HepG2 (cell line): ENCODE measurements around the gene GDPD5. TPM values are rescaled to one million over a fixed set of nuclear protein-coding genes. Genes with fewer than 3 reads are reported as not detected.

Experiments
- ATAC-seq: fragments of 200-7000 bp; cut with Tn5 transposase; 3 replicates; pipeline ENCODE4 v1.9.1; 2020; ENCODE audit warnings: mild to moderate bottlenecking, moderate library complexity
- BruUV-seq: library from RNA; stranded (reverse); fragments of 400-500 nt; replicated peaks from 2 replicates; lab custom pipeline; 2021; lab: Mats Ljungman, UMichigan
- CTCF ChIA-PET: fragments of 300-600 bp; formaldehyde crosslinking; extraction: SDS; loops from one replicate; lab custom pipeline; 2021; ENCODE audit warnings: low total read pairs, inconsistent platforms, low intra/inter-chr PET ratio; lab: Yijun Ruan, JAX
- POLR2A ChIA-PET: fragments of 350-600 bp; sonication (Branson Sonifier 250); formaldehyde crosslinking; loops from one replicate; lab custom pipeline; 2020; ENCODE audit warnings: antibody characterized with exemption, inconsistent platforms; lab: Yijun Ruan, JAX
- DNase-seq: peaks from one replicate; pipeline ENCODE4 v3.0.0-alpha.2; 2015; ENCODE audit warnings: low spot score
- FAIRE-seq: peaks from 3 replicates; lab custom pipeline; 2011; peaks lifted over from hg19 to GRCh38; lab: Jason Lieb, UNC
- H2AFZ ChIP-seq: one replicate; pipeline ENCODE4 v1.6.1; 2011; ENCODE audit warnings: low read length, inconsistent platforms
- H3K27ac ChIP-seq: fragments of 300-600 bp; 3 replicates; pipeline ENCODE4 v1.8.0; 2011; ENCODE audit warnings: mixed run types, mild to moderate bottlenecking, mixed read lengths, low read length, inconsistent platforms; ENCODE audit not compliant: insufficient read depth; ENCODE audit errors: extremely low read length
- H3K27me3 ChIP-seq, 2 experiments: fragments of 200-600 bp in 1 of 2; 2 replicates in 1 of 2; 3 replicates in 1 of 2; pipeline versions ENCODE4 v1.6.0 to v1.8.0; 2011; ENCODE audit warnings: low read length in 2 of 2, mild to moderate bottlenecking in 2 of 2, moderate library complexity in 2 of 2, inconsistent platforms in 1 of 2; ENCODE audit not compliant: insufficient read depth in 2 of 2, control insufficient read depth in 1 of 2
- H3K36me3 ChIP-seq, 2 experiments: fragments of 200-600 bp in 1 of 2; replicated peaks in 1 of 2; 2 replicates in 1 of 2; 3 replicates in 1 of 2; pipeline versions ENCODE4 v1.5.1 to v1.8.0; 2011; ENCODE audit warnings: low read length in 2 of 2, inconsistent platforms in 1 of 2; ENCODE audit not compliant: insufficient read depth in 2 of 2, control insufficient read depth in 1 of 2
- H3K4me1 ChIP-seq: 2 replicates; pipeline ENCODE4 v1.5.1; 2012; ENCODE audit warnings: low read length, inconsistent platforms; ENCODE audit not compliant: insufficient read depth
- H3K4me2 ChIP-seq: 2 replicates; pipeline ENCODE4 v1.6.0; 2011; ENCODE audit warnings: low read depth, low read length, inconsistent platforms
- H3K4me3 ChIP-seq, 3 experiments: fragments of 200-600 bp in 1 of 3; sonication (generic), shearing (Covaris generic) in 1 of 3; replicated peaks in 1 of 3; 2 replicates each; pipeline ENCODE4 v1.5.1; 2011 to 2016; ENCODE audit warnings: low read length in 3 of 3, inconsistent platforms in 2 of 3, low read depth in 2 of 3, mild to moderate bottlenecking in 2 of 3, control low read depth in 1 of 3, mixed read lengths in 1 of 3; ENCODE audit not compliant: insufficient read depth in 1 of 3
- H3K79me2 ChIP-seq: one replicate; pipeline ENCODE4 v1.6.1; 2011; ENCODE audit warnings: low read length, inconsistent platforms; ENCODE audit not compliant: insufficient read depth
- H3K9ac ChIP-seq: 2 replicates; pipeline ENCODE4 v1.6.0; 2011; ENCODE audit warnings: mild to moderate bottlenecking, low read depth, low read length, inconsistent platforms; ENCODE audit not compliant: insufficient read depth
- H3K9me3 ChIP-seq: 2 replicates; pipeline ENCODE4 v1.5.1; 2012; ENCODE audit warnings: mild to moderate bottlenecking, low read length
- H4K20me1 ChIP-seq: 2 replicates; pipeline ENCODE4 v1.6.0; 2011; ENCODE audit warnings: inconsistent platforms, mild to moderate bottlenecking, low read length, moderate library complexity; ENCODE audit not compliant: insufficient read depth
- CEBPG ChIP-seq: IDR thresholded peaks from 2 replicates; pipeline ENCODE4 v1.6.1; 2016
- FOXP1 ChIP-seq, 2 experiments: fragments of 450-650 bp in 1 of 2; IDR thresholded peaks; 2 replicates each; pipeline ENCODE4 v1.6.1; 2017 to 2018; ENCODE audit warnings: antibody characterized with exemption in 1 of 2
- MLLT10 ChIP-seq: sonication (generic); formaldehyde crosslinking; IDR thresholded peaks from 2 replicates; pipeline ENCODE4 v1.4.0; 2020; ENCODE audit warnings: missing genetic modification reagents
- SP4 ChIP-seq: sonication (generic); formaldehyde crosslinking; IDR thresholded peaks from 2 replicates; pipeline ENCODE4 v1.8.1; 2023; ENCODE audit warnings: mild to moderate bottlenecking, missing genetic modification reagents
- ZFP62 ChIP-seq: sonication (generic); formaldehyde crosslinking; IDR thresholded peaks from 2 replicates; pipeline ENCODE4 v1.4.0; 2020; ENCODE audit warnings: missing genetic modification reagents
- ZKSCAN1 ChIP-seq: fragments of 150-350 bp; IDR thresholded peaks from 2 replicates; pipeline ENCODE4 v1.6.1; 2014; ENCODE audit warnings: low read length
- ZNF274 ChIP-seq: sonication (generic); formaldehyde crosslinking; IDR thresholded peaks from 2 replicates; pipeline ENCODE4 v1.5.1; 2020; ENCODE audit warnings: mild to moderate bottlenecking, missing genetic modification reagents
- ZNF317 ChIP-seq: sonication (generic); formaldehyde crosslinking; IDR thresholded peaks from 2 replicates; pipeline ENCODE4 v1.5.0; 2020; ENCODE audit warnings: mild to moderate bottlenecking, missing genetic modification reagents
- ZNF34 ChIP-seq: sonication (generic); formaldehyde crosslinking; IDR thresholded peaks from 2 replicates; pipeline ENCODE4 v1.4.0; 2020; ENCODE audit warnings: mild to moderate bottlenecking, missing genetic modification reagents, borderline replicate concordance
- ZNF629 ChIP-seq: sonication (generic); formaldehyde crosslinking; conservative IDR thresholded peaks from 2 replicates; pipeline ENCODE4 v1.5.0; 2020; ENCODE audit warnings: missing genetic modification reagents
- ZNF672 ChIP-seq: sonication (generic); formaldehyde crosslinking; IDR thresholded peaks from 2 replicates; pipeline ENCODE4 v1.8.1; 2022; ENCODE audit warnings: missing genetic modification reagents
- ZNF781 ChIP-seq: sonication (generic); formaldehyde crosslinking; IDR thresholded peaks from 2 replicates; pipeline ENCODE4 v1.5.1; 2020; ENCODE audit warnings: borderline replicate concordance, mild to moderate bottlenecking, missing genetic modification reagents; ENCODE audit errors: not compliant biosample characterization
- ZNF816 ChIP-seq: sonication (generic); formaldehyde crosslinking; IDR thresholded peaks from 2 replicates; pipeline ENCODE4 v1.8.0; 2022; ENCODE audit warnings: missing genetic modification reagents, mild to moderate bottlenecking, borderline replicate concordance
- WGBS: methylation state at CpG from one replicate; pipeline ENCODE4 v1.1.6; 2017; ENCODE audit warnings: low lambda C conversion rate; 5-methylcytosine and 5-hydroxymethylcytosine counted together
- in situ Hi-C: cut with HindIII; loops from 2 replicates; pipeline ENCODE4 v1.10.0; 2017; ENCODE audit warnings: low pct_unique_long_range_greater_than_20kb; ENCODE audit not compliant: extremely low pct_ligation_motif_present
- intact Hi-C: fragments of 100-400 bp; cut with micrococcal nuclease; formaldehyde crosslinking; loops from one replicate; pipeline ENCODE4 v1.10.0; 2022; ENCODE audit not compliant: unreplicated experiment
- polyA plus RNA-seq, 8 experiments: library from polyadenylated mRNA; depleted of rRNA in 3 of 8; stranded (reverse) in 7 of 8; unstranded in 1 of 8; fragments of >200 nt; fragmentation: Illumina TruSeq in 4 of 8; extraction: Trizol in 4 of 8; gene quantifications; 2 replicates each; pipeline versions ENCODE4 v1.2.1 to v1.2.3, GENCODE V29; 2011 to 2016; ENCODE audit warnings: low read depth in 4 of 8, missing spikeins in 1 of 8, mixed read lengths in 1 of 8; ENCODE audit not compliant: insufficient read depth in 1 of 8
- total RNA-seq, 5 experiments: library from RNA; depleted of rRNA; stranded (reverse); fragments of >200 nt; fragmentation: Illumina TruSeq; extraction: Trizol; gene quantifications; 2 replicates each; pipeline ENCODE4 v1.2.3, GENCODE V29; 2016; ENCODE audit warnings: low read depth in 1 of 5
- TF ChIP-seq, protein P1 (sequence below): sonication (generic); formaldehyde crosslinking; IDR thresholded peaks from 2 replicates; pipeline ENCODE4 v1.5.1; 2020; ENCODE audit warnings: missing genetic modification reagents, mild to moderate bottlenecking, borderline replicate concordance
- TF ChIP-seq, protein P2 (sequence below): sonication (generic); formaldehyde crosslinking; IDR thresholded peaks from 2 replicates; pipeline ENCODE4 v1.5.0; 2020; ENCODE audit warnings: mild to moderate bottlenecking, missing genetic modification reagents, moderate library complexity
- TF ChIP-seq, protein P3 (sequence below): sonication (generic); formaldehyde crosslinking; IDR thresholded peaks from 2 replicates; pipeline ENCODE4 v1.5.1; 2020; ENCODE audit warnings: missing genetic modification reagents, mild to moderate bottlenecking, borderline replicate concordance

The GDPD5 gene
- total and polyA plus RNA-seq, 2 of the 13 experiments (the other 11 are each of a cell fraction or from before 2014, with no cell fraction given): 55.0 to 67.5 TPM

DNA sequence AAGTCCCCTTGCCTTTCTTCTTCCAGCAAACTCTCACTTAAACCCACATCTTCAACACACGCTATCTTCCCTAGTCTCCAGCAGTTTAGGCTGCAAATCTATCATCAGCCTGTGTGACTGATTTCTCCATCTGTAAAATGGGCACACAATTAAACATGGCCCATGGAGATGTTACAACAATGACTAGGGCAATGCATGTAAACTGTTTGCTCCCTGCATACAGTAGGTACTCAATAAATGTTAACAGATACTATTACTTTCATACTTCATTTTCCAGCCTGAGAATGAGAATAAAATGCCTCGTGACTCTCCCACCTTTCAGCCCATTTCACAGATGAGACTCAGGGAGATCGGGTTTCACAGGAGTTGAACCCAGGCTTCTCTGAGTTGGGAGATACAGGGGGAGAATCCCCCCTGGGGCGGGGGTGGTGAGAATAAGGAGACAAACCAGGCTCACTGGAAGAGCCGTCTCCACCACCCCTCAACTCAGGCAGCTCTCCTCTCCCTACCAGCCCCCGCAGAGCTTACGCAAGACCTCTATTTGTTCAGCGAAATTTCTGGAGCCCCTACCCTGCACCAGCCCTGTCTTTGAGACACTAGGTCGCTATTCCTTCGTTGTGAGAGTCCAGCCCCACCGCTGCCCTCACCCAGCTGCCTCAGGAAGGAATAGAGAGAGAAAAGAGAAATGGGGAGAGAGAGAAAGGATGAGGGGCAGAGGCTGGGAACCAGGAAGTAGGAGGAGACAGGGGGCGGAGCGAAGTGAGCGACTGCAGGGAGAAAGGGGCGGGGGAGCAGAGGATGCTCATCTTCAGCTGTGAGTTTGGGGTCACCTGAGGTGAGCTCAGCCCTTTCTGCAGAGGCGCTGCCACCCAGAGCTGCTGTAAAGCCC is 50.6 kb downstream of the GDPD5 start:
- POLR2A ChIA-PET: no interaction called here
- H3K4me2 ChIP-seq: no peak overlapping the region

DNA sequence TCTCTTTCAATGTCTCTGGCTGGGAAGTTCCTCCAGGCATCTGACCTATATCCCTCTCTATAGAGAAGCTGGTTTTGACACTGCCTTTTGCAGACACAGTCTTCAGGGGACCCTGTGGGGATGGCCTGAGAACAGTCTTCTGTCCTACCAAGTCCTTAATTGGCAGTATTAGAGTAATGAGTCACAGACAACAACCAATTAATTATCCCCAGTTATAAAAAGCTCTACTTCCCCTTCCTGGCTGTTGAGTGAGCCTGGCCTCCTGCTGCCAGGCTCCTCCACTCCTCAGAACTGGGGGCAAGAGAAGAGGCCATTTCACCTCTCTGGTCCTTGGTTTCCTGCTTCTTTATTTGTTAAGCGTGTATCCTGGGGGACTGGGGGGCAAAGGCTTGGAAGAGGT is 51.5 kb downstream of the GDPD5 start:
- Histone ChIP-seq H3K27ac (no peak overlapping the region), H3K4me2 (no peak overlapping the region), H3K27me3 (no peaks in the 10 kb centered on the region), H3K4me1 (0 out of 2 replicates have a peak, but pooled peaks cover 10% of the 10 kb centered on the region), H3K79me2 (no peaks in the 10 kb centered on the region), H3K9ac (no peak overlapping the region), H4K20me1 (no peaks in the 10 kb centered on the region)
- CTCF ChIA-PET: no interaction called here
- no peak for ATAC-seq
- POLR2A ChIA-PET: no interaction called here
- in situ Hi-C loops (no loop called here), intact Hi-C loops (no loop called here)
- BruUV-seq: no TSS peak
- WGBS: 100% methylated on average over 1 of the region's 1 CpG
- TF ChIP-seq, protein P1, sequence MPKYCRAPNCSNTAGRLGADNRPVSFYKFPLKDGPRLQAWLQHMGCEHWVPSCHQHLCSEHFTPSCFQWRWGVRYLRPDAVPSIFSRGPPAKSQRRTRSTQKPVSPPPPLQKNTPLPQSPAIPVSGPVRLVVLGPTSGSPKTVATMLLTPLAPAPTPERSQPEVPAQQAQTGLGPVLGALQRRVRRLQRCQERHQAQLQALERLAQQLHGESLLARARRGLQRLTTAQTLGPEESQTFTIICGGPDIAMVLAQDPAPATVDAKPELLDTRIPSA (CRISPR knock-in tag): no peak
- TF ChIP-seq SP4 (CRISPR knock-in tag) (no peak), MLLT10 (CRISPR knock-in tag) (no peak), ZKSCAN1 (no peak), ZFP62 (CRISPR knock-in tag) (no peak), ZNF816 (CRISPR knock-in tag) (no peak), ZNF672 (CRISPR knock-in tag) (no peak), ZNF781 (CRISPR knock-in tag) (no peak), ZNF274 (no peak), ZNF34 (CRISPR knock-in tag) (no peak)
- TF ChIP-seq, protein P2, sequence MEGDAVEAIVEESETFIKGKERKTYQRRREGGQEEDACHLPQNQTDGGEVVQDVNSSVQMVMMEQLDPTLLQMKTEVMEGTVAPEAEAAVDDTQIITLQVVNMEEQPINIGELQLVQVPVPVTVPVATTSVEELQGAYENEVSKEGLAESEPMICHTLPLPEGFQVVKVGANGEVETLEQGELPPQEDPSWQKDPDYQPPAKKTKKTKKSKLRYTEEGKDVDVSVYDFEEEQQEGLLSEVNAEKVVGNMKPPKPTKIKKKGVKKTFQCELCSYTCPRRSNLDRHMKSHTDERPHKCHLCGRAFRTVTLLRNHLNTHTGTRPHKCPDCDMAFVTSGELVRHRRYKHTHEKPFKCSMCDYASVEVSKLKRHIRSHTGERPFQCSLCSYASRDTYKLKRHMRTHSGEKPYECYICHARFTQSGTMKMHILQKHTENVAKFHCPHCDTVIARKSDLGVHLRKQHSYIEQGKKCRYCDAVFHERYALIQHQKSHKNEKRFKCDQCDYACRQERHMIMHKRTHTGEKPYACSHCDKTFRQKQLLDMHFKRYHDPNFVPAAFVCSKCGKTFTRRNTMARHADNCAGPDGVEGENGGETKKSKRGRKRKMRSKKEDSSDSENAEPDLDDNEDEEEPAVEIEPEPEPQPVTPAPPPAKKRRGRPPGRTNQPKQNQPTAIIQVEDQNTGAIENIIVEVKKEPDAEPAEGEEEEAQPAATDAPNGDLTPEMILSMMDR: no peak
- TF ChIP-seq, all 625 proteins: peak for 0
- no peak overlapping the region for H3K4me3 ChIP-seq
- DNase-seq (no peak), FAIRE-seq (no peak)
- H3K9me3 ChIP-seq: no peaks in the 10 kb centered on the region
- no peak overlapping the region for H2AFZ ChIP-seq
- peaks cover 46 to 83% of the 10 kb centered on the region in 2 experiments for H3K36me3 ChIP-seq

More for the DNA sequence above, 50.6 kb downstream of the GDPD5 start:
- Histone ChIP-seq H3K4me3 (no peak overlapping the region), H3K27ac (no peak overlapping the region), H4K20me1 (no peaks in the 10 kb centered on the region), H3K79me2 (no peaks in the 10 kb centered on the region), H3K27me3 (no peaks in the 10 kb centered on the region), H3K9ac (no peak overlapping the region), H3K9me3 (no peaks in the 10 kb centered on the region), H3K36me3 (peaks cover 41 to 75% of the 10 kb centered on the region in 2 experiments), H3K4me1 (0 out of 2 replicates have a peak, but pooled peaks cover 10% of the 10 kb centered on the region), H2AFZ (no peak overlapping the region)
- WGBS: 85% methylated on average over 16 of the region's 16 CpGs
- no TSS peak for BruUV-seq
- ATAC-seq: no peak
- intact Hi-C loops (no loop called here), in situ Hi-C loops (no loop called here)
- no peak for DNase-seq
- no peak for FAIRE-seq
- TF ChIP-seq ZNF317 (CRISPR knock-in tag) (no peak), CEBPG (0 out of 2 replicates have a peak, but pooled peaks have one; percentile 21), FOXP1 (IDR thresholded peaks at IDR 0.05) (no peak), FOXP1 (CRISPR knock-in tag; IDR thresholded peaks at IDR 0.05) (no peak), ZNF629 (CRISPR knock-in tag) (peak; percentile 80)
- TF ChIP-seq, protein P3, sequence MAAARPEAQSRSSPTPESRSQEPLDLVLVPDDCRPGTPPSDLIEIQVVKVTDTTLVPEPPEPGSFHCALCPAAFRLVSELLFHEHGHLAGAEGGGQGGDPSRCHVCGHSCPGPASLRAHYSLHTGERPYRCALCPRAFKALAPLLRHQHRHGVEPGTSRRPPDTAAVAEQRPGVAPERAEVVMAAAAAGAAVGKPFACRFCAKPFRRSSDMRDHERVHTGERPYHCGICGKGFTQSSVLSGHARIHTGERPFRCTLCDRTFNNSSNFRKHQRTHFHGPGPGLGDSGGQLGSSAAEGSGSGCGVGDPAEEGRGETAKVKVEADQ (CRISPR knock-in tag): no peak
- CTCF ChIA-PET: no interaction called here
